Progenitor cell of endocrine pancreas (in vitro differentiated cells): ENCODE data around the gene GRID2. TPM values are rescaled to one million over a fixed set of nuclear protein-coding genes. Genes with fewer than 3 reads are reported as not detected.

Source experiments
- DNase-seq: peaks from one replicate; pipeline ENCODE4 v3.0.0; 2021; ENCODE audit warnings: low spot score; ENCODE audit not compliant: unreplicated experiment
- H3K27ac Mint-ChIP-seq: 2 replicates; pipeline ENCODE4 v1.8.0; 2021; ENCODE audit warnings: mild to moderate bottlenecking, moderate library complexity, mixed read lengths
- H3K27me3 Mint-ChIP-seq: 2 replicates; pipeline ENCODE4 v1.8.0; 2021; ENCODE audit warnings: mixed read lengths
- H3K36me3 Mint-ChIP-seq: 2 replicates; pipeline ENCODE4 v1.8.0; 2022; ENCODE audit warnings: mixed read lengths; ENCODE audit not compliant: insufficient read depth
- H3K4me1 Mint-ChIP-seq: 2 replicates; pipeline ENCODE4 v1.8.0; 2021; ENCODE audit warnings: low read depth, mixed read lengths
- H3K4me3 Mint-ChIP-seq: 2 replicates; pipeline ENCODE4 v1.8.0; 2021; ENCODE audit warnings: low read depth, mild to moderate bottlenecking, moderate library complexity, mixed read lengths
- H3K9me3 Mint-ChIP-seq: 2 replicates; pipeline ENCODE4 v1.8.0; 2021; ENCODE audit warnings: low read depth, mixed read lengths
- total RNA-seq: library from RNA; stranded (reverse); gene quantifications from 2 replicates; pipeline ENCODE4 v1.2.1, GENCODE V29; 2021
- TF ChIP-seq, protein P1 (sequence below): fragments of 200-600 bp; sonication (generic); IDR thresholded peaks from one replicate; pipeline ENCODE4 v1.5.0; 2021; ENCODE audit warnings: antibody characterized with exemption, mild to moderate bottlenecking; ENCODE audit not compliant: unreplicated experiment

GRID2 gene
- total RNA-seq, 1 donor from 2014 or later: 0.69 TPM

GRCh38 chr4:93502991-93503390 lies 1199.2 kb downstream of the GRID2 start:
- H3K36me3 Mint-ChIP-seq: no peaks in the 10 kb centered on the region
- H3K9me3 Mint-ChIP-seq: no peaks in the 10 kb centered on the region
- no peaks in the 10 kb centered on the region for H3K27me3 Mint-ChIP-seq
- TF ChIP-seq, protein P1, sequence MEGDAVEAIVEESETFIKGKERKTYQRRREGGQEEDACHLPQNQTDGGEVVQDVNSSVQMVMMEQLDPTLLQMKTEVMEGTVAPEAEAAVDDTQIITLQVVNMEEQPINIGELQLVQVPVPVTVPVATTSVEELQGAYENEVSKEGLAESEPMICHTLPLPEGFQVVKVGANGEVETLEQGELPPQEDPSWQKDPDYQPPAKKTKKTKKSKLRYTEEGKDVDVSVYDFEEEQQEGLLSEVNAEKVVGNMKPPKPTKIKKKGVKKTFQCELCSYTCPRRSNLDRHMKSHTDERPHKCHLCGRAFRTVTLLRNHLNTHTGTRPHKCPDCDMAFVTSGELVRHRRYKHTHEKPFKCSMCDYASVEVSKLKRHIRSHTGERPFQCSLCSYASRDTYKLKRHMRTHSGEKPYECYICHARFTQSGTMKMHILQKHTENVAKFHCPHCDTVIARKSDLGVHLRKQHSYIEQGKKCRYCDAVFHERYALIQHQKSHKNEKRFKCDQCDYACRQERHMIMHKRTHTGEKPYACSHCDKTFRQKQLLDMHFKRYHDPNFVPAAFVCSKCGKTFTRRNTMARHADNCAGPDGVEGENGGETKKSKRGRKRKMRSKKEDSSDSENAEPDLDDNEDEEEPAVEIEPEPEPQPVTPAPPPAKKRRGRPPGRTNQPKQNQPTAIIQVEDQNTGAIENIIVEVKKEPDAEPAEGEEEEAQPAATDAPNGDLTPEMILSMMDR: no peak
- DNase-seq: no peak
- no peak overlapping the region for H3K4me3 Mint-ChIP-seq
- no peaks in the 10 kb centered on the region for H3K4me1 Mint-ChIP-seq
- no peak overlapping the region for H3K27ac Mint-ChIP-seq

DNA sequence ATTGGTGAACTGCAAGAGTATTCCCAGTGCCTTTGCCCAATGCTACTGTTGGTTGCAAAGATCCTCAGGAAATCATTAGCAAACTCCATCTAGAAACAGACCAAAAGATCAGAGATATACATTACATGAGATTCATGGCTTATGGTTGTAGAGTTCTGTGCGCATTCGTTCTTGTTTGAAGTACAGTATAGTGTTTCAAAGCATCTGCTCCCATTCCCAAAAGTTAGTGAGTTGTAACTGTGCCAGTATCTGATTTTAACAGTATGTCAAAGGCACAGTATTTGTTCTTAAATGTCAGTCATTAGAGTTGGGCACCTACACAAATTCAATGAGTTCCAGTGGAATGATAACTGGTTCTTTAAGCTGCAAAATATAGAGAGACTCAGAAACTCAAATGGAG lies 1210.1 kb downstream of the GRID2 start:
- H3K27ac Mint-ChIP-seq: no peak overlapping the region
- H3K36me3 Mint-ChIP-seq: no peaks in the 10 kb centered on the region
- no peaks in the 10 kb centered on the region for H3K27me3 Mint-ChIP-seq
- no peak for DNase-seq
- TF ChIP-seq, protein P1: no peak
- no peak overlapping the region for H3K4me3 Mint-ChIP-seq
- no peaks in the 10 kb centered on the region for H3K4me1 Mint-ChIP-seq
- H3K9me3 Mint-ChIP-seq: no peaks in the 10 kb centered on the region

- Mint-ChIP-seq H3K27me3 (no peaks in the 10 kb centered on the region), H3K4me3 (no peak overlapping the region), H3K9me3 (no peaks in the 10 kb centered on the region), H3K27ac (no peak overlapping the region), H3K4me1 (no peaks in the 10 kb centered on the region), H3K36me3 (no peaks in the 10 kb centered on the region)
- no peak for DNase-seq
- TF ChIP-seq, protein P1: no peak
Measured at GRCh38 chr4:93515208-93515607, 1211.4 kb downstream of the GRID2 start.

DNA sequence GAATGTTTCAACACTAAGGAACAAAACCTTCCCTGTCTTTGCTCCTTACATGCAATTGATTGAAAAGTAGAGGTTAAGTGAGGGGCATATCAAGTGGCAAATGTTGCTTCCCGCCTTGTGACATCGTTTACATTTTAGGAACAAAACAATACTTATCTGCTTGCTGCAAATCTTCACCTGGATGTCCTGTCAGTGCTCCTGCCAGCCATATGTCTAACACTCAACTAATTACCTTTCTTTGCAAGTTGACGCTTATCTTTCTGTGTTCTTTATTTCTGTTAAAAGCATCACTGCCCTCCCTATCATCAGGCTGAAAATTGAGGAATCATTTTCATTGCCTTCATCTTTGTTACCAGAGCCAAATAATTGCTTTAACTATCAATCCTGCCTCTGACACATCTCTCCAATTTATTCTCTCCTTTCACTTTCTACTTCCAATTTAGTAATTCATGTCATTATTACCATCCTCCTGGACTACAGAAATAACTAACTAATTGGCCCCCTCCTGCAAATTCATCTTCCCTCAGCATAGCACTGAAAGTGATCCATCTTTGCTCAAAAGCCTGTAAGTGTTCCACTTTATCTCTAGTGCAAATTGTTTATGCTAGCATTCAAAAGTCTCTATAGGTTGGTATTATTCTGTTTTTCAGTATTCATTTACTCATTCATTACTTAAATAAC lies 1226.1 kb downstream of the GRID2 start:
- Mint-ChIP-seq H3K27me3 (no peaks in the 10 kb centered on the region), H3K9me3 (no peaks in the 10 kb centered on the region), H3K27ac (no peak overlapping the region), H3K4me1 (no peaks in the 10 kb centered on the region), H3K4me3 (no peak overlapping the region), H3K36me3 (no peaks in the 10 kb centered on the region)
- DNase-seq: no peak
- TF ChIP-seq, protein P1: no peak

- H3K27ac Mint-ChIP-seq: no peak overlapping the region
- H3K36me3 Mint-ChIP-seq: no peaks in the 10 kb centered on the region
- H3K4me1 Mint-ChIP-seq: no peaks in the 10 kb centered on the region
- DNase-seq: no peak
- TF ChIP-seq, protein P1: no peak
- H3K27me3 Mint-ChIP-seq: no peaks in the 10 kb centered on the region
- no peaks in the 10 kb centered on the region for H3K9me3 Mint-ChIP-seq
- no peak overlapping the region for H3K4me3 Mint-ChIP-seq
Measured at GRCh38 chr4:93532234-93532633, 1228.5 kb downstream of the GRID2 start.
